ENCODE results near the gene POPDC3.

DNA sequence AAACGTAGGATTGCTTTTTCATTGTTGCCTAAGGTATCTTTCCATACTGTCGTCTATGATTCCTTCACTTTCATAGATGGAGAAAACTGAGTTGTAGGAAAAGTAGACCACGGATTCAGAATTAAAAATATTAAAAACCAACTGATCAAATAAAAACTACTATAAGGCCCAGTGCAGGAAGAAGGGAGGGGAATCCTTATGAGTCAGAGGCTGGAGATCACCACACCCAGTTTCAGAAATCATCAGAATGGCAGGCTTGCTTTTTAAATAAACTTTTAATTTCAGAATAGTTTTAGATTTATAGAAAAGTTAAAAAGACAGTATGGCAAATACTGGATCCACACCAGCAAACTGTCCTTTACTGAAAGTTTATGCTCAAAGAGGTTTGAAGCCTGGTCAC lies 32.0 kb upstream of the POPDC3 start:
- TF ChIP-seq POLR2A (IDR thresholded peaks at IDR 0.05; ENCODE audit: low read depth, low read length) (no peak), TAF1 (IDR thresholded peaks at IDR 0.05; ENCODE audit: borderline replicate concordance, low read depth, low read length) (no peak), POLR2AphosphoS5 (IDR thresholded peaks at IDR 0.05; ENCODE audit: low read depth, low read length) (no peak)

Data from GM12892 (cell line).